K562 (cell line): ENCODE measurements around the gene ACTR1B. TPM values are rescaled to one million over a fixed set of nuclear protein-coding genes. Genes with fewer than 3 reads are reported as not detected.
A peak's percentile ranks its signal among the peaks of the same experiment; 100 is the strongest.

Experiments used
- ATAC-seq: fragments of 200-7000 bp; cut with Tn5 transposase; 3 replicates; pipeline ENCODE4 v1.9.1; 2020; ENCODE audit warnings: moderate library complexity
- BruUV-seq: library from RNA; stranded (reverse); fragments of 400-500 nt; replicated peaks from 2 replicates; lab custom pipeline; 2021; lab: Mats Ljungman, UMichigan
- CTCF ChIA-PET: fragments of 300-600 bp; formaldehyde crosslinking; extraction: SDS; loops from one replicate; lab custom pipeline; 2021; ENCODE audit warnings: low intra/inter-chr PET ratio; lab: Yijun Ruan, JAX
- POLR2A ChIA-PET: fragments of 300-600, 350-650 bp; sonication (Branson Sonifier 250); formaldehyde crosslinking; extraction: SDS; loops from one replicate; lab custom pipeline; 2021; ENCODE audit warnings: antibody characterized with exemption, inconsistent platforms; lab: Yijun Ruan, JAX
- DNase-seq, 4 experiments: peaks; one replicate each; pipeline versions ENCODE4 v3.0.0 to v3.0.0-alpha.2; 2011 to 2018; ENCODE audit warnings: low spot score in 3 of 4, mixed read lengths in 3 of 4; ENCODE audit errors: extremely low read depth in 1 of 4
- FAIRE-seq: peaks from 2 replicates; lab custom pipeline; 2011; peaks lifted over from hg19 to GRCh38; lab: Jason Lieb, UNC
- H2AFZ ChIP-seq: 2 replicates; pipeline ENCODE4 v1.6.0; 2011; ENCODE audit warnings: low read depth, low read length, control low read depth, inconsistent platforms
- H3K27ac ChIP-seq: fragments of 200-600 bp; 3 replicates; pipeline ENCODE4 v1.8.0; 2011; ENCODE audit warnings: low read depth, mild to moderate bottlenecking, control low read depth, inconsistent platforms, low read length, moderate library complexity, mixed read lengths; ENCODE audit errors: extremely low read depth
- H3K27me3 ChIP-seq, 2 experiments: fragments of 300-600 bp in 1 of 2; 2 replicates in 1 of 2; 3 replicates in 1 of 2; pipeline versions ENCODE4 v1.6.0 to v1.8.0; 2011; ENCODE audit warnings: inconsistent platforms in 2 of 2, low read length in 2 of 2, mild to moderate bottlenecking in 1 of 2, mixed read lengths in 1 of 2, moderate library complexity in 1 of 2; ENCODE audit not compliant: control insufficient read depth in 2 of 2, insufficient read depth in 2 of 2
- H3K36me3 ChIP-seq: fragments of 300-600 bp; 3 replicates; pipeline ENCODE4 v1.8.0; 2011; ENCODE audit warnings: mild to moderate bottlenecking, low read length, inconsistent platforms; ENCODE audit not compliant: control insufficient read depth, insufficient read depth
- H3K4me1 ChIP-seq, 2 experiments: fragments of 200-600 bp in 1 of 2; replicated peaks in 1 of 2; 2 replicates in 1 of 2; 3 replicates in 1 of 2; pipeline versions ENCODE4 v1.5.1 to v1.8.0; 2011; ENCODE audit warnings: inconsistent platforms in 2 of 2, low read length in 2 of 2, mild to moderate bottlenecking in 1 of 2, mixed read lengths in 1 of 2, moderate library complexity in 1 of 2; ENCODE audit not compliant: control insufficient read depth in 2 of 2, insufficient read depth in 2 of 2
- H3K4me2 ChIP-seq: 2 replicates; pipeline ENCODE4 v1.6.1; 2011; ENCODE audit warnings: low read length, control low read depth, inconsistent platforms, mixed read lengths; ENCODE audit not compliant: insufficient read depth
- H3K4me3 ChIP-seq: fragments of 200-600 bp; sonication (generic), shearing (Covaris generic); 2 replicates; pipeline ENCODE4 v1.5.1; 2016; ENCODE audit warnings: control low read depth, inconsistent platforms
- H3K79me2 ChIP-seq: fragments of 200-600 bp; 3 replicates; pipeline ENCODE4 v1.8.0; 2011; ENCODE audit warnings: low read length, inconsistent platforms; ENCODE audit not compliant: control insufficient read depth, insufficient read depth
- H3K9ac ChIP-seq, 2 experiments: 2 replicates each; pipeline versions ENCODE4 v1.6.0 to v1.6.1; 2011; ENCODE audit warnings: low read depth in 2 of 2, low read length in 2 of 2, control low read depth in 1 of 2, inconsistent platforms in 1 of 2, mild to moderate bottlenecking in 1 of 2, mixed read lengths in 1 of 2; ENCODE audit not compliant: insufficient read depth in 1 of 2
- H3K9me1 ChIP-seq: one replicate; pipeline ENCODE4 v1.6.0; 2011; ENCODE audit warnings: inconsistent platforms, mild to moderate bottlenecking, low read length, moderate library complexity; ENCODE audit not compliant: control insufficient read depth, insufficient read depth
- H3K9me3 ChIP-seq: replicated peaks from 2 replicates; pipeline ENCODE4 v1.5.1; 2011; ENCODE audit warnings: low read depth, low read length, inconsistent platforms; ENCODE audit not compliant: control insufficient read depth, insufficient read depth
- H4K20me1 ChIP-seq: replicated peaks from 2 replicates; pipeline ENCODE4 v1.6.1; 2011; ENCODE audit warnings: low read length, inconsistent platforms, mixed read lengths; ENCODE audit not compliant: control insufficient read depth, insufficient read depth
- DEAF1 ChIP-seq: fragments of 450-650 bp; formaldehyde crosslinking; IDR thresholded peaks from 2 replicates; pipeline ENCODE4 v1.4.0; 2020; ENCODE audit warnings: mild to moderate bottlenecking, moderate library complexity
- MGA ChIP-seq: fragments of 450-650 bp; IDR thresholded peaks from 2 replicates; pipeline ENCODE4 v1.6.1; 2016; ENCODE audit warnings: mild to moderate bottlenecking, moderate library complexity
- RNF2 ChIP-seq: sonication (generic); IDR thresholded peaks from 2 replicates; pipeline ENCODE4 v1.6.1; 2016
- TOE1 ChIP-seq, 2 experiments: fragments of 450-650 bp in 1 of 2; sonication (generic) in 1 of 2; formaldehyde crosslinking in 1 of 2; IDR thresholded peaks; 2 replicates each; pipeline versions ENCODE4 v1.7.1 to v1.8.0; 2016 to 2022; ENCODE audit warnings: borderline replicate concordance in 2 of 2, mild to moderate bottlenecking in 2 of 2, antibody characterized with exemption in 1 of 2, inconsistent platforms in 1 of 2, low read depth in 1 of 2, missing genetic modification reagents in 1 of 2, moderate library complexity in 1 of 2
- ZNF232 ChIP-seq: sonication (generic); formaldehyde crosslinking; IDR thresholded peaks from 2 replicates; pipeline ENCODE4 v1.8.0; 2022; ENCODE audit warnings: mild to moderate bottlenecking, missing genetic modification reagents
- WGBS: fragments of 100-300 bp; shearing (Covaris generic); methylation state at CpG from one replicate; pipeline ENCODE4 v1.1.6; 2016; ENCODE audit warnings: low coverage, mixed read lengths; ENCODE audit not compliant: insufficient coverage; ENCODE audit errors: missing lambda C conversion rate; 5-methylcytosine and 5-hydroxymethylcytosine counted together
- in situ Hi-C: fragments of 300-500 bp; cut with MboI; formaldehyde crosslinking; loops from 4 replicates; pipeline ENCODE4 v1.15.0; 2018; ENCODE audit warnings: inconsistent platforms, mixed read lengths
- intact Hi-C: fragments of 100-400 bp; cut with micrococcal nuclease; formaldehyde crosslinking; loops from 2 replicates; pipeline ENCODE4 v1.14.2; 2022
- polyA plus RNA-seq, 8 experiments: library from polyadenylated mRNA; depleted of rRNA in 4 of 8; stranded (reverse) in 5 of 8; unstranded in 3 of 8; fragments of >200 nt; fragmentation: Nextera tagmentation in 2 of 8; fragmentation: Illumina TruSeq in 1 of 8; extraction: Ambion mirVana in 2 of 8; extraction: Trizol in 1 of 8; gene quantifications; 2 replicates each; pipeline versions ENCODE4 v1.2.1 to v1.2.3, GENCODE V29; 2011 to 2014; ENCODE audit warnings: inconsistent platforms in 1 of 8, missing spikeins in 1 of 8
- total RNA-seq, 7 experiments: library from RNA; depleted of rRNA in 6 of 7; stranded (reverse); fragments of >200 nt in 6 of 7; fragmentation: Illumina TruSeq in 2 of 7; extraction: Trizol in 2 of 7; gene quantifications; 2 replicates each; pipeline versions ENCODE4 v1.2.1 to v1.2.3, GENCODE V29; 2011 to 2021; ENCODE audit warnings: low replicate concordance in 1 of 7

Gene ACTR1B
- total and polyA plus RNA-seq, 9 of the 15 experiments (the other 6 are each of a cell fraction or from before 2014, with no cell fraction given) = 0.49 to 42.3 (median 22.5) TPM

GRCh38 chr2:97697252-97698235, 33.7 kb upstream of the ACTR1B start:
- Histone ChIP-seq H3K4me2 (no peak overlapping the region), H3K79me2 (no peaks in the 10 kb centered on the region), H3K9me3 (no peaks in the 10 kb centered on the region), H3K27ac (no peak overlapping the region), H4K20me1 (no peaks in the 10 kb centered on the region), H3K4me1 (peaks cover 0 to 6% of the 10 kb centered on the region in 2 experiments; a peak in 2 of 5 replicates), H3K27me3 (no peaks in the 10 kb centered on the region), H2AFZ (peak overlapping the region; percentile 70), H3K4me3 (no peak overlapping the region), H3K36me3 (no peaks in the 10 kb centered on the region), H3K9me1 (no peaks in the 10 kb centered on the region), H3K9ac (no peak overlapping the region; a peak in 1 of 4 replicates)
- no TSS peak for BruUV-seq
- DNase-seq = peak; percentile 77 to 92 (median 81)
- POLR2A ChIA-PET = interaction anchor here (0.7 to 4.4 kb wide), 3 partner anchors 33 to 1185 kb away, joined by 5 to 17 read pairs (median 8); partner anchors contain the start of gene ACTR1B
- 18% methylated on average over 14 of the region's 14 CpGs for WGBS
- peak; percentile 93 for FAIRE-seq
- in situ Hi-C loops = no loop called here
- intact Hi-C loops = loop anchor here (1.0 kb wide), 2 partner anchors 33 to 107 kb away; partner anchors contain the start of gene ACTR1B
- peak; percentile 93 for ATAC-seq
- CTCF ChIA-PET = interaction anchor here (0.6 to 7.4 kb wide), 6 partner anchors 34 to 1793 kb away, joined by 3 to 198 read pairs (median 4); partner anchors contain the start of genes ACTR1B and ANKRD36B
- no peak for TF ChIP-seq RNF2
- TF ChIP-seq MGA = peak; percentile 20; the same call in 1 of the 2 replicates
- TF ChIP-seq TOE1 (IDR thresholded peaks at IDR 0.05; ENCODE audit: borderline replicate concordance) = 0 out of 2 replicates have a peak, but pooled peaks have one; percentile 41
- TF ChIP-seq TOE1 (CRISPR knock-in tag; IDR thresholded peaks at IDR 0.05; ENCODE audit: borderline replicate concordance, low read depth) = no peak
- peak; percentile 99 for TF ChIP-seq DEAF1 (CRISPR knock-in tag)
- TF ChIP-seq ZNF232 (CRISPR knock-in tag) = no peak
